ENCODE data around the gene NPC1L1.

DNA sequence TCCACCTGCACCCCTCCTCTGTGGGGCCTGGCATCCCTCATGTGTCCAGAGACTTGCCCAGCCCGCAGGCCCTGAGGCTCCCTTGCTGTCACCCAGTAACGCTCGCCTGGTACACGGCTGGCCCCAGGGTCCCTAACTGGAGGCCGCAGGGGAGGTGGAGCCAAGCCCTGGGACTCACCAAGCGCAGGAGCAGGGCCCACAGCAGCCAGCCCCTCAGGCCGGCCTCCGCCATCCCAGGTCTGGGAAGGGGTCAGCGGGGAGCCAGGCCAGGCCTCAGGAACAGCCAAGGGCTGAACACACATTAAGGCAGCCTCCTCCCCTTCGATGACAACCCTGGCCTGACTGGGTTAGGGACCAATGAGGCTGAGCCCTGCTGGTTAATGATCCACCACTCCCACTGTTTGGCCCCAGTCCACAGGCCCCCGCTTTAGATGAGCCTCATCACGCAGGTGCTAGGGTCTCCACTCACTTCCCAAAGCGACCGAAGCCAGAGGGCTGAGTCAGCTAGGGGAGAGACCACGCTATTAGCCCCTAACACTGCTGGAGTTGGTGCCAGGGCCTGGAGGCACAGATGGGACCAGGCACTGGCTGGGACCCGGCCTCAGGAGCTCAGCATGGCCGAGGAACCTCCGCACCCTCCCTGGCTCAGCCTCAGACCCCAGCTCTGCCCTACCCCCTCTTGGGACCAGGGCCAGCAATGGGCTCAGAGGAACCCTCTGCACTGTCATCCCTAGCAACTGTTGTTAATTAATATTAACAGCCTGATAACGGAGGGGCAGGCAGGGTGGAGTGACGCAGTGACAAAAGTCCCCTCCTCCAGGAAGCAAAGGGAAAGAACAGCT, at the start of gene NPC1L1:
- TF ChIP-seq ZNF138 (CRISPR knock-in tag; conservative IDR thresholded peaks at IDR 0.05) (no peak), NFYB (CRISPR knock-in tag; conservative IDR thresholded peaks at IDR 0.05; ENCODE audit: low read depth) (no peak), SP1 (CRISPR knock-in tag; conservative IDR thresholded peaks at IDR 0.05) (no peak), JUN (CRISPR knock-in tag; IDR thresholded peaks at IDR 0.05) (no peak), CBFB (CRISPR knock-in tag; IDR thresholded peaks at IDR 0.05; ENCODE audit: low read depth) (no peak), FOXJ3 (CRISPR knock-in tag; IDR thresholded peaks at IDR 0.05; ENCODE audit: borderline replicate concordance) (no peak), EMX1 (CRISPR knock-in tag; IDR thresholded peaks at IDR 0.05) (no peak), CREB1 (CRISPR knock-in tag; IDR thresholded peaks at IDR 0.05) (no peak), JAZF1 (CRISPR knock-in tag; IDR thresholded peaks at IDR 0.05) (no peak), TP53 (CRISPR knock-in tag; IDR thresholded peaks at IDR 0.05) (no peak)
- TF ChIP-seq, protein P1, sequence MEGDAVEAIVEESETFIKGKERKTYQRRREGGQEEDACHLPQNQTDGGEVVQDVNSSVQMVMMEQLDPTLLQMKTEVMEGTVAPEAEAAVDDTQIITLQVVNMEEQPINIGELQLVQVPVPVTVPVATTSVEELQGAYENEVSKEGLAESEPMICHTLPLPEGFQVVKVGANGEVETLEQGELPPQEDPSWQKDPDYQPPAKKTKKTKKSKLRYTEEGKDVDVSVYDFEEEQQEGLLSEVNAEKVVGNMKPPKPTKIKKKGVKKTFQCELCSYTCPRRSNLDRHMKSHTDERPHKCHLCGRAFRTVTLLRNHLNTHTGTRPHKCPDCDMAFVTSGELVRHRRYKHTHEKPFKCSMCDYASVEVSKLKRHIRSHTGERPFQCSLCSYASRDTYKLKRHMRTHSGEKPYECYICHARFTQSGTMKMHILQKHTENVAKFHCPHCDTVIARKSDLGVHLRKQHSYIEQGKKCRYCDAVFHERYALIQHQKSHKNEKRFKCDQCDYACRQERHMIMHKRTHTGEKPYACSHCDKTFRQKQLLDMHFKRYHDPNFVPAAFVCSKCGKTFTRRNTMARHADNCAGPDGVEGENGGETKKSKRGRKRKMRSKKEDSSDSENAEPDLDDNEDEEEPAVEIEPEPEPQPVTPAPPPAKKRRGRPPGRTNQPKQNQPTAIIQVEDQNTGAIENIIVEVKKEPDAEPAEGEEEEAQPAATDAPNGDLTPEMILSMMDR (IDR thresholded peaks at IDR 0.05): no peak
- TF ChIP-seq, protein P2, sequence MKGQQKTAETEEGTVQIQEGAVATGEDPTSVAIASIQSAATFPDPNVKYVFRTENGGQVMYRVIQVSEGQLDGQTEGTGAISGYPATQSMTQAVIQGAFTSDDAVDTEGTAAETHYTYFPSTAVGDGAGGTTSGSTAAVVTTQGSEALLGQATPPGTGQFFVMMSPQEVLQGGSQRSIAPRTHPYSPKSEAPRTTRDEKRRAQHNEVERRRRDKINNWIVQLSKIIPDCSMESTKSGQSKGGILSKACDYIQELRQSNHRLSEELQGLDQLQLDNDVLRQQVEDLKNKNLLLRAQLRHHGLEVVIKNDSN (CRISPR knock-in tag; IDR thresholded peaks at IDR 0.05): no peak
- TF ChIP-seq, protein P3, sequence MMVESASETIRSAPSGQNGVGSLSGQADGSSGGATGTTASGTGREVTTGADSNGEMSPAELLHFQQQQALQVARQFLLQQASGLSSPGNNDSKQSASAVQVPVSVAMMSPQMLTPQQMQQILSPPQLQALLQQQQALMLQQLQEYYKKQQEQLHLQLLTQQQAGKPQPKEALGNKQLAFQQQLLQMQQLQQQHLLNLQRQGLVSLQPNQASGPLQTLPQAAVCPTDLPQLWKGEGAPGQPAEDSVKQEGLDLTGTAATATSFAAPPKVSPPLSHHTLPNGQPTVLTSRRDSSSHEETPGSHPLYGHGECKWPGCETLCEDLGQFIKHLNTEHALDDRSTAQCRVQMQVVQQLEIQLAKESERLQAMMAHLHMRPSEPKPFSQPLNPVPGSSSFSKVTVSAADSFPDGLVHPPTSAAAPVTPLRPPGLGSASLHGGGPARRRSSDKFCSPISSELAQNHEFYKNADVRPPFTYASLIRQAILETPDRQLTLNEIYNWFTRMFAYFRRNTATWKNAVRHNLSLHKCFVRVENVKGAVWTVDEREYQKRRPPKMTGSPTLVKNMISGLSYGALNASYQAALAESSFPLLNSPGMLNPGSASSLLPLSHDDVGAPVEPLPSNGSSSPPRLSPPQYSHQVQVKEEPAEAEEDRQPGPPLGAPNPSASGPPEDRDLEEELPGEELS (CRISPR knock-in tag; IDR thresholded peaks at IDR 0.05): no peak
- TF ChIP-seq, protein P4, sequence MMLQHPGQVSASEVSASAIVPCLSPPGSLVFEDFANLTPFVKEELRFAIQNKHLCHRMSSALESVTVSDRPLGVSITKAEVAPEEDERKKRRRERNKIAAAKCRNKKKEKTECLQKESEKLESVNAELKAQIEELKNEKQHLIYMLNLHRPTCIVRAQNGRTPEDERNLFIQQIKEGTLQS (CRISPR knock-in tag; conservative IDR thresholded peaks at IDR 0.05): no peak
